HEK293 (cell line): Measurements from ENCODE around the gene FNDC10.

Source experiments
- CTCF ChIA-PET: fragments of 350-600 bp; formaldehyde crosslinking; extraction: SDS; loops from one replicate; lab custom pipeline; 2021; ENCODE audit warnings: antibody characterized with exemption; lab: Yijun Ruan, JAX
- POLR2A ChIA-PET: fragments of 300-600 bp; formaldehyde crosslinking; extraction: SDS; loops from one replicate; lab custom pipeline; 2020; ENCODE audit warnings: antibody characterized with exemption, inconsistent platforms; lab: Yijun Ruan, JAX
- H3K27ac ChIP-seq: fragments of 200-500 bp; sonication (Bioruptor generic); 2 replicates; pipeline ENCODE4 v1.5.1; 2014; ENCODE audit warnings: low read depth, low read length, control low read depth, inconsistent platforms; ENCODE audit errors: extremely low read depth
- H3K36me3 ChIP-seq, 2 experiments: fragments of 200-500 bp in 1 of 2; sonication (Bioruptor generic) in 1 of 2; 1 replicate in 1 of 2; 2 replicates in 1 of 2; pipeline ENCODE4 v1.5.1; 2014 to 2017; ENCODE audit warnings: inconsistent platforms in 2 of 2, low read length in 2 of 2; ENCODE audit not compliant: control insufficient read depth in 2 of 2, insufficient read depth in 1 of 2
- H3K4me1 ChIP-seq: fragments of 200-500 bp; sonication (Bioruptor generic); 2 replicates; pipeline ENCODE4 v1.5.1; 2014; ENCODE audit warnings: mild to moderate bottlenecking, low read length, inconsistent platforms; ENCODE audit not compliant: control insufficient read depth, insufficient read depth
- H3K4me3 ChIP-seq: 2 replicates; pipeline ENCODE4 v1.5.1; 2011; ENCODE audit warnings: low read depth, mild to moderate bottlenecking, control low read depth, low read length, moderate library complexity
- H3K9me3 ChIP-seq: fragments of 200-500 bp; sonication (Bioruptor generic); 2 replicates; pipeline ENCODE4 v1.5.1; 2014; ENCODE audit warnings: low read depth, low read length, inconsistent platforms; ENCODE audit not compliant: control insufficient read depth, insufficient read depth
- EGR2 ChIP-seq: fragments of 450-650 bp; formaldehyde crosslinking; IDR thresholded peaks from 2 replicates; pipeline ENCODE4 v1.5.1; 2016; ENCODE audit warnings: low read depth, missing biosample characterization, missing genetic modification characterization
- ZFHX2 ChIP-seq: fragments of 450-650 bp; formaldehyde crosslinking; conservative IDR thresholded peaks from 2 replicates; pipeline ENCODE4 v1.5.1; 2016; ENCODE audit warnings: missing biosample characterization, missing genetic modification characterization
- ZFP37 ChIP-seq: fragments of 450-650 bp; formaldehyde crosslinking; IDR thresholded peaks from 2 replicates; pipeline ENCODE4 v1.5.1; 2016; ENCODE audit warnings: missing biosample characterization, missing genetic modification characterization
- ZNF133 ChIP-seq: fragments of 450-650 bp; formaldehyde crosslinking; IDR thresholded peaks from 2 replicates; pipeline ENCODE4 v1.5.1; 2016; ENCODE audit warnings: missing biosample characterization, missing genetic modification characterization
- ZNF175 ChIP-seq: fragments of 450-650 bp; formaldehyde crosslinking; IDR thresholded peaks from 2 replicates; pipeline ENCODE4 v1.5.1; 2016; ENCODE audit warnings: missing biosample characterization, missing genetic modification characterization
- ZNF24 ChIP-seq: fragments of 450-650 bp; formaldehyde crosslinking; IDR thresholded peaks from 2 replicates; pipeline ENCODE4 v1.5.1; 2016; ENCODE audit warnings: missing biosample characterization, missing genetic modification characterization
- ZNF354C ChIP-seq: fragments of 450-650 bp; formaldehyde crosslinking; IDR thresholded peaks from 2 replicates; pipeline ENCODE4 v1.5.1; 2016; ENCODE audit warnings: missing biosample characterization, missing genetic modification characterization, low read depth, borderline replicate concordance
- ZNF548 ChIP-seq: fragments of 450-650 bp; formaldehyde crosslinking; IDR thresholded peaks from 2 replicates; pipeline ENCODE4 v1.5.1; 2016; ENCODE audit warnings: missing biosample characterization, missing genetic modification characterization
- ZNF549 ChIP-seq: fragments of 450-650 bp; IDR thresholded peaks from 2 replicates; pipeline ENCODE4 v1.5.1; 2018; ENCODE audit warnings: missing biosample characterization, missing genetic modification characterization, mild to moderate bottlenecking, inconsistent platforms, moderate library complexity
- ZNF560 ChIP-seq: fragments of 450-650 bp; formaldehyde crosslinking; IDR thresholded peaks from 2 replicates; pipeline ENCODE4 v1.5.1; 2017; ENCODE audit warnings: missing biosample characterization, missing genetic modification characterization, borderline replicate concordance
- ZNF561 ChIP-seq: fragments of 450-650 bp; IDR thresholded peaks from 2 replicates; pipeline ENCODE4 v1.5.1; 2018; ENCODE audit warnings: missing biosample characterization, missing genetic modification characterization, borderline replicate concordance
- ZNF585B ChIP-seq: fragments of 450-650 bp; formaldehyde crosslinking; IDR thresholded peaks from 2 replicates; pipeline ENCODE4 v1.5.1; 2016; ENCODE audit warnings: missing biosample characterization, missing genetic modification characterization
- ZNF626 ChIP-seq: fragments of 450-650 bp; sonication (Bioruptor Pico); formaldehyde crosslinking; IDR thresholded peaks from 2 replicates; pipeline ENCODE4 v1.5.1; 2018; ENCODE audit warnings: missing biosample characterization, missing genetic modification characterization, inconsistent platforms
- ZNF747 ChIP-seq: fragments of 450-650 bp; formaldehyde crosslinking; IDR thresholded peaks from 2 replicates; pipeline ENCODE4 v1.5.1; 2016; ENCODE audit warnings: missing biosample characterization, missing genetic modification characterization
- ZNF843 ChIP-seq: fragments of 450-650 bp; formaldehyde crosslinking; IDR thresholded peaks from 2 replicates; pipeline ENCODE4 v1.5.1; 2016; ENCODE audit warnings: missing biosample characterization, missing genetic modification characterization
- TF ChIP-seq, protein P1 (sequence below): fragments of 450-650 bp; formaldehyde crosslinking; IDR thresholded peaks from 2 replicates; pipeline ENCODE4 v1.5.1; 2016; ENCODE audit warnings: missing biosample characterization, missing genetic modification characterization, low read depth
- TF ChIP-seq, protein P2 (sequence below): fragments of 450-650 bp; IDR thresholded peaks from 2 replicates; pipeline ENCODE4 v1.5.1; 2018; ENCODE audit warnings: missing biosample characterization, mild to moderate bottlenecking, missing genetic modification characterization
- TF ChIP-seq, protein P3 (sequence below): fragments of 450-650 bp; formaldehyde crosslinking; IDR thresholded peaks from 2 replicates; pipeline ENCODE4 v1.5.1; 2016; ENCODE audit warnings: missing biosample characterization, missing genetic modification characterization, borderline replicate concordance
- TF ChIP-seq, protein P4 (sequence below): fragments of 450-650 bp; formaldehyde crosslinking; IDR thresholded peaks from 2 replicates; pipeline ENCODE4 v1.5.1; 2017; ENCODE audit warnings: missing biosample characterization, missing genetic modification characterization
- TF ChIP-seq, protein P5 (sequence below): fragments of 450-650 bp; formaldehyde crosslinking; IDR thresholded peaks from 2 replicates; pipeline ENCODE4 v1.5.1; 2016; ENCODE audit warnings: missing biosample characterization, missing genetic modification characterization

FNDC10 gene

DNA sequence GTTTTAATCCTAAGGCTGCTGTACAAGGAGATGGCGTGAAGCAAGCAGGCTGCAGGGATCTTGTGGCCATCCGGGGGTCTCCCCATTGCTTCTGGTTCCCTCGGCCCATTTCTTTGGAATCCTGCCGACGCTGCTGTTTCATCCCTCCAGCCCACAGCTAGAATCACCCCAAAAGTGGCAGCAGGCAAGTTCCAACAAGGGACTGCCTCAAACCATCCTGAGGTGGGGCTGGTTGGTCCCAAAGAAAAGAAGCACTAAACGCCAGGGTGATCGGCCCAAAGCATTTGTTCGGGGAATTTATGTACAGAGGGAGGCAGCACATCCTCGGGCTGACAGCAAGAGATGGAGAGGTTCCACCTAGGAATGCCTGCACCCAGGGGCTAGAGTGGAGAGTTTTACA is 10.9 kb upstream of the FNDC10 start:
- TF ChIP-seq, protein P1, sequence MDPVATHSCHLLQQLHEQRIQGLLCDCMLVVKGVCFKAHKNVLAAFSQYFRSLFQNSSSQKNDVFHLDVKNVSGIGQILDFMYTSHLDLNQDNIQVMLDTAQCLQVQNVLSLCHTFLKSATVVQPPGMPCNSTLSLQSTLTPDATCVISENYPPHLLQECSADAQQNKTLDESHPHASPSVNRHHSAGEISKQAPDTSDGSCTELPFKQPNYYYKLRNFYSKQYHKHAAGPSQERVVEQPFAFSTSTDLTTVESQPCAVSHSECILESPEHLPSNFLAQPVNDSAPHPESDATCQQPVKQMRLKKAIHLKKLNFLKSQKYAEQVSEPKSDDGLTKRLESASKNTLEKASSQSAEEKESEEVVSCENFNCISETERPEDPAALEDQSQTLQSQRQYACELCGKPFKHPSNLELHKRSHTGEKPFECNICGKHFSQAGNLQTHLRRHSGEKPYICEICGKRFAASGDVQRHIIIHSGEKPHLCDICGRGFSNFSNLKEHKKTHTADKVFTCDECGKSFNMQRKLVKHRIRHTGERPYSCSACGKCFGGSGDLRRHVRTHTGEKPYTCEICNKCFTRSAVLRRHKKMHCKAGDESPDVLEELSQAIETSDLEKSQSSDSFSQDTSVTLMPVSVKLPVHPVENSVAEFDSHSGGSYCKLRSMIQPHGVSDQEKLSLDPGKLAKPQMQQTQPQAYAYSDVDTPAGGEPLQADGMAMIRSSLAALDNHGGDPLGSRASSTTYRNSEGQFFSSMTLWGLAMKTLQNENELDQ (tag by site-specific recombination), result no peak
- no peak for TF ChIP-seq ZFP37
- TF ChIP-seq ZNF175, result no peak
- TF ChIP-seq, protein P2, sequence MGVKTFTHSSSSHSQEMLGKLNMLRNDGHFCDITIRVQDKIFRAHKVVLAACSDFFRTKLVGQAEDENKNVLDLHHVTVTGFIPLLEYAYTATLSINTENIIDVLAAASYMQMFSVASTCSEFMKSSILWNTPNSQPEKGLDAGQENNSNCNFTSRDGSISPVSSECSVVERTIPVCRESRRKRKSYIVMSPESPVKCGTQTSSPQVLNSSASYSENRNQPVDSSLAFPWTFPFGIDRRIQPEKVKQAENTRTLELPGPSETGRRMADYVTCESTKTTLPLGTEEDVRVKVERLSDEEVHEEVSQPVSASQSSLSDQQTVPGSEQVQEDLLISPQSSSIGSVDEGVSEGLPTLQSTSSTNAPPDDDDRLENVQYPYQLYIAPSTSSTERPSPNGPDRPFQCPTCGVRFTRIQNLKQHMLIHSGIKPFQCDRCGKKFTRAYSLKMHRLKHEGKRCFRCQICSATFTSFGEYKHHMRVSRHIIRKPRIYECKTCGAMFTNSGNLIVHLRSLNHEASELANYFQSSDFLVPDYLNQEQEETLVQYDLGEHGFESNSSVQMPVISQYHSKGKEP, result no peak
- no peak for TF ChIP-seq ZNF133
- no peak for TF ChIP-seq ZNF843
- TF ChIP-seq, protein P3, sequence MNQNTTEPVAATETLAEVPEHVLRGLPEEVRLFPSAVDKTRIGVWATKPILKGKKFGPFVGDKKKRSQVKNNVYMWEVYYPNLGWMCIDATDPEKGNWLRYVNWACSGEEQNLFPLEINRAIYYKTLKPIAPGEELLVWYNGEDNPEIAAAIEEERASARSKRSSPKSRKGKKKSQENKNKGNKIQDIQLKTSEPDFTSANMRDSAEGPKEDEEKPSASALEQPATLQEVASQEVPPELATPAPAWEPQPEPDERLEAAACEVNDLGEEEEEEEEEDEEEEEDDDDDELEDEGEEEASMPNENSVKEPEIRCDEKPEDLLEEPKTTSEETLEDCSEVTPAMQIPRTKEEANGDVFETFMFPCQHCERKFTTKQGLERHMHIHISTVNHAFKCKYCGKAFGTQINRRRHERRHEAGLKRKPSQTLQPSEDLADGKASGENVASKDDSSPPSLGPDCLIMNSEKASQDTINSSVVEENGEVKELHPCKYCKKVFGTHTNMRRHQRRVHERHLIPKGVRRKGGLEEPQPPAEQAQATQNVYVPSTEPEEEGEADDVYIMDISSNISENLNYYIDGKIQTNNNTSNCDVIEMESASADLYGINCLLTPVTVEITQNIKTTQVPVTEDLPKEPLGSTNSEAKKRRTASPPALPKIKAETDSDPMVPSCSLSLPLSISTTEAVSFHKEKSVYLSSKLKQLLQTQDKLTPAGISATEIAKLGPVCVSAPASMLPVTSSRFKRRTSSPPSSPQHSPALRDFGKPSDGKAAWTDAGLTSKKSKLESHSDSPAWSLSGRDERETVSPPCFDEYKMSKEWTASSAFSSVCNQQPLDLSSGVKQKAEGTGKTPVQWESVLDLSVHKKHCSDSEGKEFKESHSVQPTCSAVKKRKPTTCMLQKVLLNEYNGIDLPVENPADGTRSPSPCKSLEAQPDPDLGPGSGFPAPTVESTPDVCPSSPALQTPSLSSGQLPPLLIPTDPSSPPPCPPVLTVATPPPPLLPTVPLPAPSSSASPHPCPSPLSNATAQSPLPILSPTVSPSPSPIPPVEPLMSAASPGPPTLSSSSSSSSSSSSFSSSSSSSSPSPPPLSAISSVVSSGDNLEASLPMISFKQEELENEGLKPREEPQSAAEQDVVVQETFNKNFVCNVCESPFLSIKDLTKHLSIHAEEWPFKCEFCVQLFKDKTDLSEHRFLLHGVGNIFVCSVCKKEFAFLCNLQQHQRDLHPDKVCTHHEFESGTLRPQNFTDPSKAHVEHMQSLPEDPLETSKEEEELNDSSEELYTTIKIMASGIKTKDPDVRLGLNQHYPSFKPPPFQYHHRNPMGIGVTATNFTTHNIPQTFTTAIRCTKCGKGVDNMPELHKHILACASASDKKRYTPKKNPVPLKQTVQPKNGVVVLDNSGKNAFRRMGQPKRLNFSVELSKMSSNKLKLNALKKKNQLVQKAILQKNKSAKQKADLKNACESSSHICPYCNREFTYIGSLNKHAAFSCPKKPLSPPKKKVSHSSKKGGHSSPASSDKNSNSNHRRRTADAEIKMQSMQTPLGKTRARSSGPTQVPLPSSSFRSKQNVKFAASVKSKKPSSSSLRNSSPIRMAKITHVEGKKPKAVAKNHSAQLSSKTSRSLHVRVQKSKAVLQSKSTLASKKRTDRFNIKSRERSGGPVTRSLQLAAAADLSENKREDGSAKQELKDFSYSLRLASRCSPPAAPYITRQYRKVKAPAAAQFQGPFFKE (tag by site-specific recombination), result no peak
- no peak for TF ChIP-seq ZNF561
- TF ChIP-seq ZNF24 (tag by site-specific recombination), result no peak
- POLR2A ChIA-PET, result interaction anchor here (0.7 to 1.2 kb wide), 2 partner anchors 18 to 22 kb away, joined by 3 to 4 read pairs; no protein-coding TSS in a partner anchor
- Histone ChIP-seq H3K4me1 (0 out of 2 replicates have a peak, but pooled peaks cover 3% of the 10 kb centered on the region), H3K4me3 (no peak overlapping the region), H3K36me3 (no peaks in the 10 kb centered on the region), H3K27ac (no peak overlapping the region), H3K9me3 (no peaks in the 10 kb centered on the region)
- CTCF ChIA-PET, result interaction anchor here (0.9 kb wide), 1 partner anchor 13 kb away, joined by 6 read pairs; no protein-coding TSS in a partner anchor

DNA sequence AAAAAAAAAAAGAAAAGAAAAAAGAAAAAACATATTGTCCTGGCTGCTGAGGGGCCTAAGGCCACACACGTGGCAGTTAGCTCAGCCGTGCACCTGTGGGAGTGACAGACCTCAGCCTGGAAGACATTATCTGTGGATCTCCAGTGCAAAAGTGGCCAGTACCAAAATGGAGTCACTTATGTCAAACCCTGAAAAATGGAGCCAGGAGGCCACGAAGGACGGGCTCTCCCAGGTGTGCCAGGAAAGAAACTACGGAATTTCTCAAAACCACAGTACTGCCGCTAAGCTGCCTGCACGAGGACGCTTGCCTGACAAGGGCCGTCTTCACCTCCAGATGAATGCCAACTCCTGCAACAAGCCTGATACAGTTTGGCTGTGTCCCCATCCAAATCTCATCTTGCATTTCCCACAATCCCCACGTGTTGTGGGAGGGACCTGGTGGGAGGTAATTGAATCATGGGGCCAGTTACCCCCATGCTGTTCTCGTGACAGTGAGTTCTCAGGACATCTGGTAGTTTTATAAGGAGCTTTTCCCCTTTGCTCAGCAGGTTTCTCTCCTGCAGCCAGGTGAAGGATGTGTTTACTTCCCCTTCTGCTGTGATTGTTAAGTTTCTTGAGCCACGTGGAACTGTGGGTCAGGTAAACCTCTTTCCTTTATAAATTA is 10.0 kb upstream of the FNDC10 start:
- H3K27ac ChIP-seq, result no peak overlapping the region
- no peaks in the 10 kb centered on the region for H3K9me3 ChIP-seq
- ChIA-PET POLR2A (no interaction called here), CTCF (interaction anchor here (0.9 kb wide), 1 partner anchor 13 kb away, joined by 6 read pairs; no protein-coding TSS in a partner anchor)
- H3K36me3 ChIP-seq, result no peaks in the 10 kb centered on the region
- 0 out of 2 replicates have a peak, but pooled peaks cover 3% of the 10 kb centered on the region for H3K4me1 ChIP-seq
- H3K4me3 ChIP-seq, result no peak overlapping the region
- TF ChIP-seq, protein P4, sequence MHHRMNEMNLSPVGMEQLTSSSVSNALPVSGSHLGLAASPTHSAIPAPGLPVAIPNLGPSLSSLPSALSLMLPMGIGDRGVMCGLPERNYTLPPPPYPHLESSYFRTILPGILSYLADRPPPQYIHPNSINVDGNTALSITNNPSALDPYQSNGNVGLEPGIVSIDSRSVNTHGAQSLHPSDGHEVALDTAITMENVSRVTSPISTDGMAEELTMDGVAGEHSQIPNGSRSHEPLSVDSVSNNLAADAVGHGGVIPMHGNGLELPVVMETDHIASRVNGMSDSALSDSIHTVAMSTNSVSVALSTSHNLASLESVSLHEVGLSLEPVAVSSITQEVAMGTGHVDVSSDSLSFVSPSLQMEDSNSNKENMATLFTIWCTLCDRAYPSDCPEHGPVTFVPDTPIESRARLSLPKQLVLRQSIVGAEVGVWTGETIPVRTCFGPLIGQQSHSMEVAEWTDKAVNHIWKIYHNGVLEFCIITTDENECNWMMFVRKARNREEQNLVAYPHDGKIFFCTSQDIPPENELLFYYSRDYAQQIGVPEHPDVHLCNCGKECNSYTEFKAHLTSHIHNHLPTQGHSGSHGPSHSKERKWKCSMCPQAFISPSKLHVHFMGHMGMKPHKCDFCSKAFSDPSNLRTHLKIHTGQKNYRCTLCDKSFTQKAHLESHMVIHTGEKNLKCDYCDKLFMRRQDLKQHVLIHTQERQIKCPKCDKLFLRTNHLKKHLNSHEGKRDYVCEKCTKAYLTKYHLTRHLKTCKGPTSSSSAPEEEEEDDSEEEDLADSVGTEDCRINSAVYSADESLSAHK (tag by site-specific recombination), result no peak
- TF ChIP-seq ZNF354C (tag by site-specific recombination) (no peak), ZNF585B (no peak), ZNF626 (no peak), ZNF560 (tag by site-specific recombination) (no peak), EGR2 (tag by site-specific recombination) (peak; percentile 68; the same call in 1 of the 2 replicates), ZNF548 (tag by site-specific recombination) (no peak), ZNF747 (no peak), ZNF549 (tag by site-specific recombination) (no peak), ZFHX2 (tag by site-specific recombination) (peak; percentile 85)
- TF ChIP-seq, protein P5, sequence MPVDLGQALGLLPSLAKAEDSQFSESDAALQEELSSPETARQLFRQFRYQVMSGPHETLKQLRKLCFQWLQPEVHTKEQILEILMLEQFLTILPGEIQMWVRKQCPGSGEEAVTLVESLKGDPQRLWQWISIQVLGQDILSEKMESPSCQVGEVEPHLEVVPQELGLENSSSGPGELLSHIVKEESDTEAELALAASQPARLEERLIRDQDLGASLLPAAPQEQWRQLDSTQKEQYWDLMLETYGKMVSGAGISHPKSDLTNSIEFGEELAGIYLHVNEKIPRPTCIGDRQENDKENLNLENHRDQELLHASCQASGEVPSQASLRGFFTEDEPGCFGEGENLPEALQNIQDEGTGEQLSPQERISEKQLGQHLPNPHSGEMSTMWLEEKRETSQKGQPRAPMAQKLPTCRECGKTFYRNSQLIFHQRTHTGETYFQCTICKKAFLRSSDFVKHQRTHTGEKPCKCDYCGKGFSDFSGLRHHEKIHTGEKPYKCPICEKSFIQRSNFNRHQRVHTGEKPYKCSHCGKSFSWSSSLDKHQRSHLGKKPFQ (tag by site-specific recombination), result no peak
